CD4-positive, CD25-positive, alpha-beta regulatory T cell (primary cell): ENCODE results near the gene INTS3. TPM values are rescaled to one million over a fixed set of nuclear protein-coding genes. Genes with fewer than 3 reads are reported as not detected.
A peak's percentile ranks its signal among the peaks of the same experiment; 100 is the strongest.

Experiments used
- ATAC-seq, 2 donors: fragments of 150-1000 bp; cut with Tn5 transposase; one replicate each; pipeline ENCODE4 v1.10.0; 2021; ENCODE audit warnings: low read depth in 2 of 2, moderate number of reproducible peaks in 2 of 2, moderate library complexity in 1 of 2
- DNase-seq, 3 donors: peaks; one replicate each; pipeline versions ENCODE4 v3.0.0 to v3.0.0-alpha.2; 2012 to 2022; ENCODE audit warnings: mixed read lengths in 1 of 3
- H3K27ac ChIP-seq: one replicate; pipeline ENCODE4 v1.7.0; 2013; ENCODE audit warnings: mild to moderate bottlenecking, low read length; ENCODE audit not compliant: insufficient read depth, poor library complexity, severe bottlenecking
- H3K27me3 ChIP-seq: one replicate; pipeline ENCODE4 v1.7.0; 2013; ENCODE audit warnings: low read length; ENCODE audit not compliant: control insufficient read depth, insufficient read depth
- H3K36me3 ChIP-seq: one replicate; pipeline ENCODE4 v1.7.0; 2013; ENCODE audit warnings: mild to moderate bottlenecking, low read length, moderate library complexity; ENCODE audit not compliant: control insufficient read depth, insufficient read depth
- H3K4me1 ChIP-seq: 2 replicates; pipeline ENCODE4 v1.7.0; 2013; ENCODE audit warnings: mild to moderate bottlenecking, low read length; ENCODE audit not compliant: insufficient read depth, control insufficient read depth, poor library complexity, severe bottlenecking
- H3K4me3 ChIP-seq: one replicate; pipeline ENCODE4 v1.7.0; 2013; ENCODE audit warnings: low read depth, mild to moderate bottlenecking, low read length, moderate library complexity
- H3K9me3 ChIP-seq, 2 experiments: 1 replicate in 1 of 2; 2 replicates in 1 of 2; pipeline ENCODE4 v1.7.0; 2013; ENCODE audit warnings: low read length in 2 of 2, mild to moderate bottlenecking in 1 of 2, moderate library complexity in 1 of 2; ENCODE audit not compliant: control insufficient read depth in 2 of 2
- H3K27ac Mint-ChIP-seq, 3 donors: one replicate each; pipeline ENCODE4 v1.8.0; 2020 to 2022; ENCODE audit warnings: mild to moderate bottlenecking in 3 of 3, mixed read lengths in 3 of 3, moderate library complexity in 2 of 3
- H3K27me3 Mint-ChIP-seq: one replicate; pipeline ENCODE4 v1.8.0; 2022; ENCODE audit warnings: mild to moderate bottlenecking, mixed read lengths
- H3K36me3 Mint-ChIP-seq: one replicate; pipeline ENCODE4 v1.8.0; 2020; ENCODE audit warnings: mixed read lengths
- H3K4me1 Mint-ChIP-seq, 4 donors: one replicate each; pipeline ENCODE4 v1.8.0; 2020 to 2022; ENCODE audit warnings: mixed read lengths in 4 of 4, mild to moderate bottlenecking in 1 of 4
- H3K4me3 Mint-ChIP-seq, 4 donors: one replicate each; pipeline ENCODE4 v1.8.0; 2020 to 2022; ENCODE audit warnings: mild to moderate bottlenecking in 4 of 4, mixed read lengths in 4 of 4, moderate library complexity in 3 of 4
- H3K9me3 Mint-ChIP-seq, 7 donors: one replicate each; pipeline ENCODE4 v1.8.0; 2020 to 2022; ENCODE audit warnings: mixed read lengths in 7 of 7, mild to moderate bottlenecking in 3 of 7, moderate library complexity in 2 of 7
- polyA plus RNA-seq, 4 donors: library from polyadenylated mRNA; unstranded; fragments of 300-500 nt; fragmentation: Illumina TruSeq; gene quantifications; one replicate each; pipeline ENCODE4 v1.2.3, GENCODE V29; 2021
- total RNA-seq: library from RNA; stranded (reverse); gene quantifications from one replicate; pipeline ENCODE4 v1.2.3, GENCODE V29; 2022

INTS3 gene
- total and polyA plus RNA-seq, 5 donors from 2014 or later: 6.9 to 39.5 (median 8.7) TPM

GRCh38 chr1:153773096-153773921 is 45.5 kb downstream of the INTS3 start:
- Histone ChIP-seq H3K27ac (no peak overlapping the region), H3K4me1 (peaks cover 19% of the 10 kb centered on the region), H3K36me3 (peaks cover 27% of the 10 kb centered on the region), H3K4me3 (no peak overlapping the region), H3K27me3 (no peaks in the 10 kb centered on the region), H3K9me3 (no peaks in the 10 kb centered on the region)
- H3K4me3 Mint-ChIP-seq: peak overlapping the region; percentile 58 to 88 (median 78)
- peak overlapping the region in 1 of 3 donors; percentile 75 for H3K27ac Mint-ChIP-seq
- H3K9me3 Mint-ChIP-seq: no peaks in the 10 kb centered on the region
- ATAC-seq (no peak), DNase-seq (no peak)
- peaks cover 15% of the 10 kb centered on the region for H3K36me3 Mint-ChIP-seq
- H3K27me3 Mint-ChIP-seq: no peaks in the 10 kb centered on the region
- H3K4me1 Mint-ChIP-seq: peaks cover 0 to 25% (median 2%) of the 10 kb centered on the region in 4 donors

GRCh38 chr1:153774026-153774595 is 46.3 kb downstream of the INTS3 start:
- no peak overlapping the region for H3K27ac ChIP-seq
- DNase-seq: no peak
- Mint-ChIP-seq H3K4me3 (peak overlapping the region; percentile 69 to 88 (median 85)), H3K27me3 (no peaks in the 10 kb centered on the region), H3K9me3 (no peaks in the 10 kb centered on the region), H3K4me1 (peaks cover 0 to 25% (median 2%) of the 10 kb centered on the region in 4 donors), H3K36me3 (peaks cover 7% of the 10 kb centered on the region), H3K27ac (peak overlapping the region; percentile 75 to 92 (median 77))
- no peaks in the 10 kb centered on the region for H3K27me3 ChIP-seq
- H3K9me3 ChIP-seq: no peaks in the 10 kb centered on the region
- no peak for ATAC-seq
- H3K36me3 ChIP-seq: peaks cover 21% of the 10 kb centered on the region
- no peak overlapping the region for H3K4me3 ChIP-seq
- H3K4me1 ChIP-seq: peaks cover 19% of the 10 kb centered on the region

GRCh38 chr1:153774780-153775457 is 47.1 kb downstream of the INTS3 start, which contains the start of gene SLC27A3:
Gene SLC27A3, plus strand, starts transcription at chr1:153775407. Its CDS starts 91 bp downstream, at chr1:153775498.
- H3K27me3 ChIP-seq: no peaks in the 10 kb centered on the region
- H3K36me3 ChIP-seq: peaks cover 19% of the 10 kb centered on the region
- peak within 1 kb of the TSS; percentile 58 for H3K4me3 ChIP-seq
- Mint-ChIP-seq H3K27ac (peak within 1 kb of the TSS; percentile 42 to 77 (median 77)), H3K4me1 (peaks cover 0 to 25% (median 2%) of the 10 kb centered on the region in 4 donors), H3K4me3 (peak within 1 kb of the TSS; percentile 83 to 92 (median 88)), H3K9me3 (no peaks in the 10 kb centered on the region), H3K27me3 (no peaks in the 10 kb centered on the region), H3K36me3 (no peaks in the 10 kb centered on the region)
- DNase-seq (peak in 1 of 3 donors; percentile 5), ATAC-seq (peak; percentile 23 to 25)
- peak within 1 kb of the TSS; percentile 61 for H3K27ac ChIP-seq
- no peaks in the 10 kb centered on the region for H3K9me3 ChIP-seq
- peaks cover 19% of the 10 kb centered on the region for H3K4me1 ChIP-seq

GRCh38 chr1:153775458-153776327 is 47.8 kb downstream of the INTS3 start:
- ATAC-seq: peak; percentile 64 to 68
- no peaks in the 10 kb centered on the region for H3K27me3 ChIP-seq
- H3K36me3 Mint-ChIP-seq: no peaks in the 10 kb centered on the region
- peak overlapping the region; percentile 20 to 38 (median 32) for H3K27ac Mint-ChIP-seq
- H3K4me3 ChIP-seq: peak overlapping the region; percentile 58
- H3K9me3 ChIP-seq: no peaks in the 10 kb centered on the region
- no peaks in the 10 kb centered on the region for H3K9me3 Mint-ChIP-seq
- peaks cover 19% of the 10 kb centered on the region for H3K4me1 ChIP-seq
- H3K4me3 Mint-ChIP-seq: peak overlapping the region; percentile 83 to 92 (median 88)
- peaks cover 16% of the 10 kb centered on the region for H3K36me3 ChIP-seq
- H3K27ac ChIP-seq: peak overlapping the region; percentile 61
- no peaks in the 10 kb centered on the region for H3K27me3 Mint-ChIP-seq
- DNase-seq: peak; percentile 57 to 69 (median 59)
- H3K4me1 Mint-ChIP-seq: peaks cover 0 to 25% (median 2%) of the 10 kb centered on the region in 4 donors

GRCh38 chr1:153776352-153776751 is 48.5 kb downstream of the INTS3 start:
- Histone ChIP-seq H3K27ac (peak overlapping the region; percentile 61), H3K36me3 (peaks cover 13% of the 10 kb centered on the region), H3K4me1 (peaks cover 19% of the 10 kb centered on the region), H3K27me3 (no peaks in the 10 kb centered on the region), H3K4me3 (peak overlapping the region; percentile 58), H3K9me3 (no peaks in the 10 kb centered on the region)
- no peaks in the 10 kb centered on the region for H3K27me3 Mint-ChIP-seq
- ATAC-seq (no peak), DNase-seq (no peak)
- peak overlapping the region in 2 of 3 donors; percentile 38 to 48 for H3K27ac Mint-ChIP-seq
- peak overlapping the region; percentile 78 to 88 (median 86) for H3K4me3 Mint-ChIP-seq
- peaks cover 0 to 25% (median 2%) of the 10 kb centered on the region in 4 donors for H3K4me1 Mint-ChIP-seq
- H3K9me3 Mint-ChIP-seq: no peaks in the 10 kb centered on the region
- no peaks in the 10 kb centered on the region for H3K36me3 Mint-ChIP-seq

- ATAC-seq: no peak
- no peaks in the 10 kb centered on the region for H3K36me3 Mint-ChIP-seq
- H3K4me3 ChIP-seq: no peak overlapping the region
- peak overlapping the region in 2 of 3 donors; percentile 44 to 60 for H3K27ac Mint-ChIP-seq
- no peaks in the 10 kb centered on the region for H3K27me3 ChIP-seq
- no peak overlapping the region for H3K27ac ChIP-seq
- no peaks in the 10 kb centered on the region for H3K9me3 Mint-ChIP-seq
- peaks cover 19% of the 10 kb centered on the region for H3K4me1 ChIP-seq
- H3K9me3 ChIP-seq: no peaks in the 10 kb centered on the region
- no peaks in the 10 kb centered on the region for H3K27me3 Mint-ChIP-seq
- peaks cover 0 to 25% (median 2%) of the 10 kb centered on the region in 4 donors for H3K4me1 Mint-ChIP-seq
- peak overlapping the region; percentile 78 to 88 (median 86) for H3K4me3 Mint-ChIP-seq
- peaks cover 9% of the 10 kb centered on the region for H3K36me3 ChIP-seq
- DNase-seq: no peak
These were observed 49.1 kb downstream of the INTS3 start for GRCh38 chr1:153776845-153777370.
